Left renal cortex interstitium (tissue), 4 donors: ENCODE results near the gene ANGEL1. TPM values are rescaled to one million over a fixed set of nuclear protein-coding genes. Genes with fewer than 3 reads are reported as not detected.

Experiments
- polyA plus RNA-seq, 4 donors: library from polyadenylated mRNA; unstranded; fragments of 120-200 nt; gene quantifications; one replicate each; pipeline ENCODE4 v1.2.1, GENCODE V29; 2013; ENCODE audit not compliant: insufficient read length in 4 of 4

ANGEL1 gene
- polyA plus RNA-seq, 4 donors: 22.3 to 40.0 (median 30.5) TPM

Other genes with a start within 250 kb of the ANGEL1 start
- gene VASH1, start 51.4 kb downstream of the ANGEL1 start, polyA plus RNA-seq: 10 to 100 TPM; 29.3 to 44.6 (median 37.0) TPM
- not detected for gene LRRC74A, start 13.5 kb upstream of the ANGEL1 start, polyA plus RNA-seq
- gene IRF2BPL, start 215.8 kb upstream of the ANGEL1 start, polyA plus RNA-seq: 10 to 100 TPM; 45.7 to 71.0 (median 55.0) TPM